Measurements from ENCODE around the gene RPGRIP1.
"Not testable (repeated sequence)": the region's sequence is repeated elsewhere in the genome, so short reads cannot be mapped to it uniquely, and the experiment has no call there.

RPGRIP1 gene

DNA sequence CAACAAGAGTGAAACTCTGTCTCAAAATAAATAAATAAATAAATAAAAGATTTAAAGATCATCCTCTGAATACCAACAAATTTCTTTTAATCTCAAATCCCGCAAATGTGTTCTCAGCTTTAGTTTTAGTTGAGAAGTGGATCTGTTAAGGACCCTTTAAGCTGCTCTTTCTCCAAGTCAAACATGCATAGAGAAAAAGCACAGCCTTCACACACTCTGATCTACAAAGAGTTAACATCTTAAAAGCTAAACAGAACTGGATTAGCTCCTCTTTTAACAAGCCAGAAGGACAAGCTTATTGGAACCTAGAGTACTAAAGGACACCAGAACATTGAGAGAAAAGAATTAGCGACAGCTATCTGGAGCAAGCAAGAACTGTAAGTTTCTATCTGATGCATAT, at the start of gene RPGRIP1:
TSS of gene RPGRIP1 (plus strand) at position 301 of the 400 bp plus-strand sequence. CDS start 7,894 bp downstream, outside the sequence.
- no peak for DNase-seq

DNA sequence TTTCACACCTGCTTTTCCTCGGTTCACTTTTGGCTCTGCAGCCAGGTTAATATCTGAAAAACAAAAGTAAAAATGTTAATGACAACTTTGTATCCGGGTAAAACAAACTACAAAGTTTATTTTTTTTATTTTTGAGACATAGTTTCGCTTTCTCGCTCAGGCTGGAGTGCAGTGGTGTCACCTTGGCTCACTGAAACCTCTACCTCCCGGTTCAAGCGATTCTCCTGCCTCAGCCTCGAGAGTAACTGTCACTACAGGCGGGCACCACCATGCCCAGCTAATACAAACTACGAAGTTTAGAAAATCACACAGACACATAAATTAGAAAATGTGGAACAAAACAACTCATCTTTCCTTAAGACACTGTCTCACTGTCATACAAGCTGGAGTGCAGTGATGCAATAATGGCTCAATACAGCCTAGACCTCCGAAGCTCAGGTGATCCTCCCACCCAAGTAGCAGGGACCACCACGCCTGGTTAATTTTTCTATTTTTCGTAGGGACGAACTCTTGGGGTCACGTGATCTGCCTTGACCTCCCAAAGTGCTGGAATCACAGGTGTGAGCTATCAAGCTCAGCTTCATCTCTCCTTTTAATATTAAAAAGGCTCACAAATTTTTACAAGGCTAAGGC, 48.7 kb upstream of the RPGRIP1 start:
- DNase-seq = peak in 1 of 2 donors; percentile 66

DNA sequence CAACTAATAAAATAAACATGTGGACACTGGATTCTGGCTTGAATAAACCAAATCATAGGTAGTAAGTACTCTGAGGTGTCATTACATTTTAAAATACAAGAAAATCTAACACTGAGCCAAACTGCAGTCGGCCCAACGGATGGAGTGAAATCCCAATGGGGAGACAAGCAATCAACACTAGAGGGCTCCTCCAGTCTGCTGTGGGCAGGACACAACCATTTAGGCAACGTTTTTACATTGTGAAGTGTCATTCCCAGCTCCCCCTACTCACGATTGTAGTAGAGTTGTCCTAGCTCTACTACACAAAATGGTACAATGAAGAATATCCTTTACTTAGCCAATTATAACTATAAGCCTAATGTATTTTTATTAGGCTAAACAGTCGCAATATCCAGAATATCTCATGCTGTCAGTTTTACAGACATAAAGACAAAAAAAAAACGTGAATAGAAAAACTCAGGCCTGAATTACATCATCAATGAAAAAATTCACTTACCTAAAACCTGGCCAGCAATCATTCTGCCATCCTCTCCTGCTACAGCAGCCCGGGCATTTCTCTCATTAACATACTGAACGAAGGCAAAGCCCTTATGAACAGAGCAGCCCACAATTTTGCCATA, 46.3 kb upstream of the RPGRIP1 start:
- peak in 1 of 2 donors; percentile 44 for DNase-seq

DNA sequence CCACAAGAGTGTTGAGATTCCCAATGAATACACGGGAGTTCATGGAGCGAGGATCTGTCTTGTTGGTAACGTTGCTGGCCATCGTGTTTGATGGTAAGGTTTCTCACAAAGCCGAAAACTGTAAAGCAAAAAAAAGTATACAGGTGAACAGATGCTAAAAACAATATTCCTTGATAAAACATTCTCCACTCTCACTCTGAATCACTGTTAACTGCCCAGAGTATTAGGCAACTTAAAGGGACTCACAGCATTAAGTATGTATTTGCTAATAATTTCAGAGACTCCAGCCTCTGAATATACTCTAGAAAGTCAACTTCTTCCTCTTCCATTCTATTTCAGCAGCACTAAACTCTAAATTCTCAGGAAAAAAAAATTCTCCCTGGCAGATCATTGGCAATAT, 45.8 kb upstream of the RPGRIP1 start:
- DNase-seq = no peak

DNA sequence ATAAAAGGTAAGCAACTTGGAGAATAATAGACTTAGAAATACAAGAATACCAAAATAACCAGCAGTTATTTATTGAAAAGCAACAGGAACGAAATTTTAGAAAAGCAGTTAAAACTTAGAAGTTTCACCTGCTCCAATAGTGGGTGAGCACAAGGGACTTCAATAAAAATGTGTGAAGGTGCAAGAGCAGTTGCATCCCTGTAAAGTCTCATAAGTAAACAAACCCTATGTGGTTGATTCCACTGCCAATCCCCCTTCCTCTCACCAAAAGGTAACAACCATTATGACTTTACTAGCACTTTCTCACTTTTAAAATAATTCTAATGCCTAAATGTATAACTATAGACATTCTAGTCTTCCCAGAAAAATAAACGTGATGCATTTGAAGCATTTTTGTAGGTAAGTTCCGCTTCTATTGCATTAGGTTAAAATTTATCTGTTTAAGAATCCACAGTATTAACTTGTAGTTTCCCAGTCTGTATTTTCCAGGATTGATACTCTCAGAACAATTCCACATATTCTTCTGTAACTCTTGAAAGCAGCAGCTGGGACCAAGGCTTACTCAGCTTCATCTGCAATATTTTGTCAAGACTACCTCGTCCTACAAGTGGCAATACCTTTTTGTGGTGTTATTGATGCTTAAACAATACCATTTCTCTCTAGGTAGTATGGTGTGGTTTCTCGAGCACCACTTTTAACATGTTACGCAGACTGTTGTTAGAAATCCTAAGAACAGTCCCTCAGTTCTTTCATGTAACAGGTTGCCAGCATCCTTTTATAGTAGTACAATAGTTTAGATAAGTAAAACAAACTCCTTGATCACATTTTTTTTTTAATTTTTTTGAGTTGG, 42.7 kb upstream of the RPGRIP1 start:
- no peak for DNase-seq

DNA sequence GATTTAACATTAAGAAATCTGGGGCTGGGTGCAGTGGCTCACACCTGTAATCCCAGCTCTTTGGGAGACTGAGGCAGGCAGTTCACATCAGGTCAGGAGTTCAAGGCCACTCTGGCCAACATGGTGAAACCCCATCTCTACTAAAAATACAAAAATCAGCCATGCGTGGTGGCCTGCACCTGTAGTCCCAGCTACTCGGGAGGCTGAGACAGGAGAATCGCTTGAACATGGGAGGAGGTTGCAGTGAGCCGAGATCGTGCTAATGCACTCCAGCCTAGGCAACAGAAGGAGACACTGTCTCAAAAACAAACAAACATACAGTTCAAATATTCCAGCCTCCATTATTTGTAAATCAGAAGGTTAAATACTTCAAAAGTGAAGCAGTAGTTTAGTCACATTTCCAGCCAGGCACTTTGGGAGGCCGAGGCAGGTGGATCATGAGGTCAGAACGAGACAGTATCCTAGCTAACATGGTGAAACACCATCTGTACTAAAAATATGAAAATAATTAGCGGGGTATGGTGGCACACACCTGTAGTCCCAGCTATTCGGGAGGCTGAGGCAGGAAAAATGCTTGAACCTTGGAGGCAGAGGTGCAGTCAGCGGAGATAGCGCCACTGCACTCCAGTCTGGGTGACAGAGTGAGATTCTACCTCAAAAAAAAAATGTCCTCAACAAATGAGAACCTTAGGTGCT, 40.9 kb upstream of the RPGRIP1 start:
- DNase-seq = no peak

DNA sequence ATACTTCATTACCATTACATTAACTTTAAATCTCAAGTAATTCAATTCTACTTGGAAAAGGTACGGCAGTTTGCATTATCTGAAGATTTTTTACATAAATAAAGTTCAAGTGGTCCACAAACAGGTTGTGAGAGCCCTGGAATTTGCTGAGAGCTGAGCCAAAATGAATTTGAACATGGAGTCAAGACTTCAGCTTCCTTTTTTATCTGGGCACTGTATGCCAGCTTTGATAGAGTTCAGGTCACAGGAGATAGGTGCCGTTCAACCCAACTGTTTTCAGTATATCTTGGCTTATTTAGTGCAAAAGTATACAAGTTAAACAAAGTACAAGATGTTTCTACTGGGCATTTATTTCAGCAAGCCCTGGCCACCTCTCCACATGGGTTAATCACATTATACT, 39.5 kb upstream of the RPGRIP1 start:
- no peak for DNase-seq

DNA sequence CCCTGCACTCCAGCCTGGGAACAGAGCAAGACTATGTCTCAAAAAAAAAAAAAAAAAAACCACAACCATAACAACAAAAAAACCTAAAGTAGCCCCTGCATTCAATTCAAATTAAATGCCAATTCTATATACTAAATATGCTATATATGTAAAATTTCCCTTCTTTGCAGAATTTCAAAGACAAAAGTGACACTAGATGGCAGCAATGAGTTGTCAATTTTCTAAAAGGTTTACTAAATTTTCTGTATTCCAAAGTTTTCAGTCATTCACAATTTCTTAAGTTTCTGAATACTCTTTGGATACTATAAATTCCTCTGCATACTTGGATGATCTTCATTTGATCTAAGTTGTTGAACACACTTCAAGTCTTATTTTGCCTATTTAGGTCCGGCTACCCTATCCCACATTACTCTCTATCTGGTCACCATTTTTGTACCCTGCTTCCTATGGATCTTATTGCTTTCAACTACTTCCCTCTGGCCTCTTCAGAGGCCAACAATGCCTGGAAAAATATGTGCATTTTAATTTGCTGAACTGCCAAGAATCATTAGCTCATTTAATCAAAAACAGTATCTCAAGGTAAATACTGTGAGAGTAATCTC, 38.6 kb upstream of the RPGRIP1 start:
- peak in 1 of 2 donors; percentile 47 for DNase-seq

DNA sequence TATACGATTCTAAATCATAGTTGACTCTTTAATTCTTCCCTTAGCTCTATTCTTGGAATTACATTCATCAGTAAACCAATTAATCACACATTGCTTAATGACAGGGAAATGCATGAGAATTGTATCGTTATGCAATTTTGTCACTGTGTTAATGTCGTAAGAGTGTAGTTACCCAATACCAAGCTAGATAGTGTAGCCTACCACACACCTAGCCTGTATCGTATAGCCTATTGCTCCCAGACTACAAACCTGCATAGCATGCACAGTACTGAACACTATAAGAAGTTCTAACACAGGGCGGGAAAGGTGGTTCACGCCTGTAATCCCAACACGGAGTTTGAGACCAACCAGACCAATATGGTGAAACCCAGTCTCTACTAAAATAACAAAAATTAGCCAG, 35.3 kb upstream of the RPGRIP1 start:
- no peak for DNase-seq

DNA sequence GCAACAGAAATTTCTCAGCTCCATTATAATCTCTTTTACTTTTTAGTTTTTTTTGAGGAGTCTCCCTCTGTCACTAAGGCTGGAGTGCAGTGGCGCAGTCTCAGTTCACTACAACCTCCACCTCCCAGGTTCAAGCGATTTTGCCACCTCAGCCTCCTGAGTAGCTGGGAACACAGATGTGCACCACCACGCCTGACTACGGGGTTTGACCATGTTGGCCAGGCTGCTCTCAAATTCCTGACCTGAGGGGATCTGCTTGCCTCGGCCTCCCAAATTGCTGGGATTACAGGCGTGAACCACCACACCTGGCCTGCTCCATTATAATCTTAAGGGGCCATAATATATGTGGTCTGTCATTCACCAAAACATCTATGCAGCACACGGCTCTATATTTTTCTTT, 34.1 kb upstream of the RPGRIP1 start:
- DNase-seq = no peak

DNA sequence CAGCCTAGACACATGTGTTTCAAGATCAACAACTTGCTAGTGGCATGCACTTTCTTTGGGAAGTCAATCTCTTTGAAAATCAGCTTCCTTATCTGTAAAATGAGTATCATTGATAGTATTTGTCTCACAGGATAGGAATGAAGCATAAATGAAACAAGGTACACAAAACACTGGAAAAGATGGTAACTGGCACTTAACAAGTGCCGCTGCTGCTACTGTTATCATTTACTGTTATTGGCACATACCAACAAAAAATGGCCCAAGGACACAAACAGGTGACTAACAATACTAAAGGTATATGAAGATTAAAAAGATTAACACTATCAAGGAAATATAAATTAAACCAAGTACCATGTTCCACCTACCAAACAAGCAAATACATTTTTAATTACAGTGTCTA, 31.5 kb upstream of the RPGRIP1 start:
- DNase-seq = no peak

DNA sequence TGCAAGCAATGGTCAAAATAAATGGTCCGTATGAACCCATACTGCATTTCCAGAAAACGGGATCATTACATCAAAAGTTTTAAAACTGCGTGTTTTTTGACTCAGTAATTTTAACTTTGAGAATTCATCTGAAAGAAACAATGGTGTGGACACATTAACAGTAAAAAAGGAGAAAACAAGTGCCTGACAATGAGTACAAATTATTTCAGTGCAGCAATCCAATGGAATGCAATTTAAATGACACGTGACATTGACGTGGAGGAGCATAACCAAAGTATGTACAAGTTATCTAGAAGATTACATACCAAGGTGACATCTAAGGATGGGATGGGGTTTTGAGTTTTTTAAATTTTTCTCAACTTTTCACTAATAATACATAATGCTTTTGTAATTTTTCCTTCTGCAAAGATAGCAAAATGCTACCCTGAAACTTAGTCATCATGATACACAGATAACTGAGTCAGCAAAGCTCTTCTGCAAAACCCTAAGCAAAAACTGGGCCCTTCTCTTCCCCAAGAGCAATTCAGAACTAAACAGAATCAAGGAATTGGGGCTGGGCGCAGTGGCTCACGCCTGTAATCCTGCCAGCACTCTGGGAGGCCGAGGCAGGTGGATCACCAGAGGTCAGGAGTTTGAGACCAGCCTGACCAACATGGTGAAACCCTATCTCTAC, 31.0 kb upstream of the RPGRIP1 start:
- no peak for DNase-seq

DNA sequence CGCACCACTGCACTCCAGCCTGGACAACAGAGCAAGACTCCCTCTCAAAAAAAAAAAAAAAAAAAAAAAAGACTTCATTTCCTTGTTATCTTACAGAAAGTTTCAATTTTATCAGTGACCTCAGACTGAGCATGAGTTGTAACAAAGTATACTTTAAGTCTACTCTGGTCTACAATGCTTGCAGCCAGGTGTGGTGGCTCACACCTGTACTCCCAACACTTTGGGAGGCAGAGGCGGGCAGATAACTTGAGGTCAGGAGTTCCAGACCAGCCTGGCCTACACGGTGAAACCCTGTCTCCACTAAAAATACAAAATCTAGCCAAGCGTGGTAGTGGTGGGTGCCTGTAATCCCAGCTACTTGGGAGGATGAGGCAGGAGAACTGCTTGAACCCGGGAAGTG, 28.7 kb upstream of the RPGRIP1 start:
- DNase-seq = no peak

DNA sequence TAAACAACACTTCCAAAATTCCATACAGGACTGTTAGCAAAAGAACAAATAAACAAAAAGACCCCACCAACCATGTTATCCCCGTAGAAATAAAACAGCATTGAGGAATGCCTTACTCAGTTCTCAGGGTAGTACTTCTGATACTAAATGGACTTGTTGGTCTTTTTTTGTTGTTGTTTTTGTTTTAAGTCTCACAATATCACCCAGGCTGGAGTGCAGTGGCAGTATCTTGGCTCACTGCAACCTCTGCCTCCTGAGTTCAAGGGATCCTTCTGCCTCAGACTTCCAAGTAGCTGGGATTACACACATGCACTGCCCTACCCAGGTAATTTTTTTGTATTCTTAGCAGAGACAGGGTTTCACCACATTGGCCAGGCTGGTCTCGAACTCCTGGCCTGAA, 27.7 kb upstream of the RPGRIP1 start:
- no peak for DNase-seq

DNA sequence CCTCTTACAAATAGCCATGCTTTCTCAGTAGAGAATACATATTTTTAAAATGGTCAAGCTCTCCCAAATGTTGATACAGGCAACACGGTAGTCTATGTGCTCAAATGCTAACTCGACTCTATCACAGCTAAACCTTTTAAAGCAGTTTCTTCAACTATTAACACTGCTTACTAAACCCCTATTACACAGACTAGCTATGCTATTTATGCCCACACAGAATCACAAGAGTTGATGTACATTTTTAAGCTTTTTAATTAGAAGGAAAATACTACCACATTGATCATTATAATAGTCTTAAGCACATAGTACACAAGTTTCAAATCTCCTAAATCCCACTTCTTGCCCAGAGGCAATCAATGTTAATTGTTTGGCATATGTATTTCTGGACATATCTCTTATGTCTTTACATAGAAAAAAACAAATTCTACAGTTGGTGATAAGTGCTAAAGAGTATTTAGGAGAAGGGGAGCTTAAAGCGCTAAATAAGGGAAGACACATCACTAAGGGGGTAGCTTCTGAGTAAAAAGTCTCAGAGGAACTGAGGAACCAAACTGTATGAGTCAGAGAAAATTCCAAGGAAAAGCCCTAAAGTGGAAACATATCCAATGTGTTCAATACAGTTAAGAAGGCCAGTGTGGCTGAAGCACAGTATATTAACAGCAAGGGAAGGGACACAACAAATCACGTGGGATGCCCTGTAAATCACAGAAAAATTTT, 24.3 kb upstream of the RPGRIP1 start:
- DNase-seq = peak in 1 of 2 donors; percentile 12

DNA sequence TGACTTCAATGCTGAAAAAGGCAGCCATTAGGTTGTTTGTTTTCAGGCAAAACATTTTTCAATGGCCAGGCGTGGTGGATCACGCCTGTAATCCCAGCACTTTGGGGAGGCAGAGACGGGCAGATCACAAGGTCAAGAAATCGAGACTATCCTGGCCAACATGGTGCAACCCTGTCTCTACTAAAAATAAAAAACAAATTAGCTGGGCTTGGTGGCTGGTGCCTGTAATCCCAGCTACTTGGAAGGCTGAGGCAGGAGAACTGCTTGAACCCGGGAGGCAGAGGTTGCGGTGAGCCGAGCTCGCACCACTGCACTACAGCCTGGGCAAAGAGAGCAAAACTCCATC, 23.8 kb upstream of the RPGRIP1 start:
- not testable (repeated sequence) for DNase-seq

DNA sequence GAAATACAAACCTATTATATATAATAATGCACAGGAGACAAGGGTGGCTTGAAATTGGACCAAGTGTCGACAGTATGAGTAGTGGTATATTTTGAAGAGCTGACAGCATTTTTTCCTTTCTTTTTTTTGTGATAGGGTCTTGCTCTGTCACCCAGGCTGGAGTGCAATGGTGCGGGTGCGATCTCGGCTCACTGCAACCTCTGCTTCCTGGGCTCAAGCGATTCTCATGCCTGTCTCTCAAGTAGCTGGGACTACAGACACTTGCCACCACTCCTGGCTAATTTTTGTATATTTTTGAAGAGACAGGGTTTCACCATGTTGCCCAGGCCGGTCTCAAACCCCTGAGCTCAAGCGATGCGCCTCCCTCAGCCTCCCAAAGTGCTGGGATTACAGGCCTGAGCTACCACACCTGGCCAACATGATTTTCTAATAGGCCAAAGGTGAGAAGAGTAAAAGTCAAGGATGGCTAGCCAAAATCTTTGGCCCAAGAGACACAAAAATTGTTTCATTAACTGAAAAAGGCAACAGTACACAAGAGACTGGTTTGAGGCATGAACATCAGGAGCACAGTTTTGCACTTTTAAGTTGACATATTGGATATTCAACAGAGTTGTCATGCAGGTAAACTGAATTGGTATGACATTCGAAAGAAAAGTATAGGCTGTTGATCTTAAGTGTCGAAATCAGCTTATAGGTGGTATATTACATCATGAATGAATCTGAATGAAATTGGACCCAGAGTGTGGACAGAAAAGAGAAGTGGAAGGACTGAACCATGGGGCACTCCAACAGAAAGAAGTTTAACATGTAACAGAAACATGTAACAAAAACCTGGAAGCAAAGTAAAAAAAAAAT, 23.1 kb upstream of the RPGRIP1 start:
- peak in 1 of 2 donors; percentile 16 for DNase-seq

DNA sequence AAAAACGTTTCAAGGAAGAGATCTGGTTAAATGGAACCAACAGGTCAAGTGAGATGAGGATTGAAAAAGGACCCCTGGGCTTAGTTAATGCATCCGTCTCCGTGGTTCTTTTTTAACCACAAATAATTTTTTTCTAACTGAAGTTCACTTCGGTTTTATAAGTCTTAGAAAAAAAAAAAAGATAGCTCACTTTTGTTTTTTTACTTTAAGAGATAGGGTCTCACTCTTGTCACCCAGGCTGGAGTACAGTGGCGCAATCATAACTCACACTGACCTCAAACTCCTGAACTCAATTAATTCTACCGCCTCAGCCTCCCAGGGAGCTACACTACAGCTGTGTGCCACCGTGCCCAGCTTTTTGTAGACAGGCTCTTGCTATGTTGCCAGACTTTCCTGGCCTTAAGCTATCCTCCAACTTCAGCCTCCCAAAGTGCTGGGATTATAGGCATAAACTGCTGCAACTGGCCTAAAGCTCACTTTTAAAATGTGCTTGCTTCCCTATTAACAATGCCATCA, 22.4 kb upstream of the RPGRIP1 start:
- DNase-seq = peak in 1 of 2 donors; percentile 27

DNA sequence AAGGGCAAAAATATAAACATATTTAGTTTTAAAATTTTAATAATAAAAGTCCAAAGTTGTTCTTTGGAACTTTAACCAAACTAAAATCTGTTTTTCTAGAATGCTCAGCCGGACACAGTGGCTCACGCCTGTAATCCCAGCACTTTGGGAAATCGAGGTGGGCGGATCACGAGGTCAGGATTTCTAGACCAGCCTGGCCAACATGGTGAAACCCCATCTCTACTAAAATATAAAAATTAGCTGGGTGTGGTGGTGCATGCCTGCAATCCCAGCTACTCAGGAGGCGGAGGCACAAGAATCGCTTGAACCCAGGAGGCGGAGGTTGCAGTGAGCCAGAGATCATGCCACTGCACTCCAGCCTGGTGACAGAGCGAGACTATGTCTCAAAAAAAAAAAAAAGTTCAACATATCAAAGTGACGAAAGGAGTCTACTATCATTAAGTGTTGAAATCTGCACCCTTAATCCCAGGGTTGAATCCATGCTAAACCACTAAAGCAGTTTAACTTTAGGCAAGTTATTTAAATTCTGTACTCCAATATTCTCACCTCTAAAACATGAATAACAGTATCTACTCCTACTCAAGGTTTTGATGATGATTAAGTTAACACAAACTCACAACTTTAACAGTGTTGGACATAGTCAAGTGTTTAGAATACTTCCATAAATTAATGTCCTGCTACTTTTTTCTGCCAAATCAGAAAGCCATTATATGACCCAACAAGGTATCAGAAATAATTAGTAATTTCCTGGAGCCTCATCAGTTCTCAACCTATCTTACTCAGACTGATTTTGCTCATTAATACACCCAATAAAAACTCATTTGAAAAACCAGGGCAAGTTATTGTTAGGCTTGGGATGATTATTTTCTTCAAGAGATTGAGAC, 21.6 kb upstream of the RPGRIP1 start:
- DNase-seq = peak in 1 of 2 donors; percentile 6
